HL-60 (cell line): ENCODE measurements around the gene PPM1E.

Source experiments
- DNase-seq, 2 experiments: peaks; one replicate each; pipeline ENCODE4 v3.0.0-alpha.2; 2010 to 2020; ENCODE audit warnings: low read depth in 1 of 2, low spot score in 1 of 2
- H3K27ac ChIP-seq: fragments of 250-450 bp; sonication (Bioruptor Pico); replicated peaks from 2 replicates; pipeline ENCODE4 v1.5.1; 2020; ENCODE audit warnings: mild to moderate bottlenecking, moderate library complexity
- H3K27me3 ChIP-seq: fragments of 250-450 bp; sonication (Bioruptor Pico); 2 replicates; pipeline ENCODE4 v1.5.1; 2021; ENCODE audit warnings: mild to moderate bottlenecking, moderate library complexity; ENCODE audit not compliant: insufficient read depth, poor library complexity, severe bottlenecking
- H3K4me3 ChIP-seq: replicated peaks from 2 replicates; pipeline ENCODE4 v1.5.1; 2011; ENCODE audit warnings: mild to moderate bottlenecking, control low read depth, low read length; ENCODE audit not compliant: insufficient read depth
- GABPA ChIP-seq: IDR thresholded peaks from 2 replicates; pipeline ENCODE4 v1.6.1; 2012; ENCODE audit warnings: low read depth
- POLR2AphosphoS5 ChIP-seq: IDR thresholded peaks from 2 replicates; pipeline ENCODE4 v1.6.1; 2012; ENCODE audit warnings: low read depth
- SPI1 ChIP-seq: IDR thresholded peaks from 2 replicates; pipeline ENCODE4 v1.6.1; 2012; ENCODE audit warnings: low read depth, mild to moderate bottlenecking, borderline replicate concordance
- TF ChIP-seq, protein P1 (sequence below): IDR thresholded peaks from 2 replicates; pipeline ENCODE4 v1.6.1; 2012; ENCODE audit warnings: low read depth; ENCODE audit not compliant: insufficient replicate concordance
- TF ChIP-seq, protein P2 (sequence below): IDR thresholded peaks from one replicate; pipeline ENCODE4 v1.5.1; 2011; ENCODE audit warnings: low read length, control low read depth, inconsistent platforms; ENCODE audit not compliant: insufficient read depth

The PPM1E gene

DNA sequence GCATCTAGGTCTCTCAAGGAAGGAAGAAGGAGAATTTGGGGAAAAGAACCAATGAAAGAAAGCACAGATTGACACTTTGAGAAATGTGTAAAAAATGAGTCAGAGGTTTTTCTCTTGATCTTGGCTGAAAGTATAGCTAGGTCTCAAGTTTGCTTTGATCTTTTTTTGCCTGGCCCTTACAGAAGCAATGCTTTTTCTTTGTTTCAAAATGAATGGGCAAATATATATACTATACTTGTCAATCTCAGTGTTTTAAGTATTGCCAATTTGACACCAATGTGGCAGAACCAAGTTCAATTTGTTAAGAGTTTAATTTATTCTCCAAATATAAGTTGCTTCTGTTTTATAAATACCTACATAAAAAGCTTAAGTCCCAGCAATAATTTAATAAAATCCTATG lies 119.6 kb downstream of the PPM1E start:
- Histone ChIP-seq H3K27ac (no peak overlapping the region), H3K27me3 (peaks cover 3% of the 10 kb centered on the region), H3K4me3 (no peak overlapping the region)
- TF ChIP-seq, protein P1, sequence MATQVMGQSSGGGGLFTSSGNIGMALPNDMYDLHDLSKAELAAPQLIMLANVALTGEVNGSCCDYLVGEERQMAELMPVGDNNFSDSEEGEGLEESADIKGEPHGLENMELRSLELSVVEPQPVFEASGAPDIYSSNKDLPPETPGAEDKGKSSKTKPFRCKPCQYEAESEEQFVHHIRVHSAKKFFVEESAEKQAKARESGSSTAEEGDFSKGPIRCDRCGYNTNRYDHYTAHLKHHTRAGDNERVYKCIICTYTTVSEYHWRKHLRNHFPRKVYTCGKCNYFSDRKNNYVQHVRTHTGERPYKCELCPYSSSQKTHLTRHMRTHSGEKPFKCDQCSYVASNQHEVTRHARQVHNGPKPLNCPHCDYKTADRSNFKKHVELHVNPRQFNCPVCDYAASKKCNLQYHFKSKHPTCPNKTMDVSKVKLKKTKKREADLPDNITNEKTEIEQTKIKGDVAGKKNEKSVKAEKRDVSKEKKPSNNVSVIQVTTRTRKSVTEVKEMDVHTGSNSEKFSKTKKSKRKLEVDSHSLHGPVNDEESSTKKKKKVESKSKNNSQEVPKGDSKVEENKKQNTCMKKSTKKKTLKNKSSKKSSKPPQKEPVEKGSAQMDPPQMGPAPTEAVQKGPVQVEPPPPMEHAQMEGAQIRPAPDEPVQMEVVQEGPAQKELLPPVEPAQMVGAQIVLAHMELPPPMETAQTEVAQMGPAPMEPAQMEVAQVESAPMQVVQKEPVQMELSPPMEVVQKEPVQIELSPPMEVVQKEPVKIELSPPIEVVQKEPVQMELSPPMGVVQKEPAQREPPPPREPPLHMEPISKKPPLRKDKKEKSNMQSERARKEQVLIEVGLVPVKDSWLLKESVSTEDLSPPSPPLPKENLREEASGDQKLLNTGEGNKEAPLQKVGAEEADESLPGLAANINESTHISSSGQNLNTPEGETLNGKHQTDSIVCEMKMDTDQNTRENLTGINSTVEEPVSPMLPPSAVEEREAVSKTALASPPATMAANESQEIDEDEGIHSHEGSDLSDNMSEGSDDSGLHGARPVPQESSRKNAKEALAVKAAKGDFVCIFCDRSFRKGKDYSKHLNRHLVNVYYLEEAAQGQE = no peak
- TF ChIP-seq, protein P2, sequence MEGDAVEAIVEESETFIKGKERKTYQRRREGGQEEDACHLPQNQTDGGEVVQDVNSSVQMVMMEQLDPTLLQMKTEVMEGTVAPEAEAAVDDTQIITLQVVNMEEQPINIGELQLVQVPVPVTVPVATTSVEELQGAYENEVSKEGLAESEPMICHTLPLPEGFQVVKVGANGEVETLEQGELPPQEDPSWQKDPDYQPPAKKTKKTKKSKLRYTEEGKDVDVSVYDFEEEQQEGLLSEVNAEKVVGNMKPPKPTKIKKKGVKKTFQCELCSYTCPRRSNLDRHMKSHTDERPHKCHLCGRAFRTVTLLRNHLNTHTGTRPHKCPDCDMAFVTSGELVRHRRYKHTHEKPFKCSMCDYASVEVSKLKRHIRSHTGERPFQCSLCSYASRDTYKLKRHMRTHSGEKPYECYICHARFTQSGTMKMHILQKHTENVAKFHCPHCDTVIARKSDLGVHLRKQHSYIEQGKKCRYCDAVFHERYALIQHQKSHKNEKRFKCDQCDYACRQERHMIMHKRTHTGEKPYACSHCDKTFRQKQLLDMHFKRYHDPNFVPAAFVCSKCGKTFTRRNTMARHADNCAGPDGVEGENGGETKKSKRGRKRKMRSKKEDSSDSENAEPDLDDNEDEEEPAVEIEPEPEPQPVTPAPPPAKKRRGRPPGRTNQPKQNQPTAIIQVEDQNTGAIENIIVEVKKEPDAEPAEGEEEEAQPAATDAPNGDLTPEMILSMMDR = no peak
- no peak for TF ChIP-seq POLR2AphosphoS5
- no peak for TF ChIP-seq GABPA
- TF ChIP-seq SPI1 = no peak
- DNase-seq = no peak

DNA sequence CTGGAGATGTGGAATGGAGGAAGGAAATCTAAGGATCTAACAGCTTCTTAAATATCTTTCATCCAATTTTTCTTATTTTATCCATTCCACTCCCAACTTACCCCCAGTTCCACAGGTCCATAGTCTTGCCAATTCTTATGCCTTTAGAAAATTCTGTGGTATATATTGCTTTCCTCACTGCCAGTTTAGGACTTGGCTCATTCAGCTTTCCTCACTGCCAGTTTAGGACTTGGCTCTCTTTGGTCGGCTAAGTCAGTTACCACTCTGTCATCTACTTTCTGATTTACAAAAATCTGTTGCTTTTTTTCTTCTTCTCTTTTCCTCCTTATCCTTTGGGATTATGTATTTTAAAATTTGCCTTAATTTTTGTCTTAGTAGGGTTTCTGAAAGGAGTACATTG lies 128.5 kb downstream of the PPM1E start:
- H3K27me3 ChIP-seq = peaks cover 3% of the 10 kb centered on the region
- no peak for DNase-seq
- no peak overlapping the region for H3K27ac ChIP-seq
- TF ChIP-seq POLR2AphosphoS5 = no peak
- TF ChIP-seq, protein P2 = no peak
- TF ChIP-seq, protein P1 = no peak
- H3K4me3 ChIP-seq = no peak overlapping the region

DNA sequence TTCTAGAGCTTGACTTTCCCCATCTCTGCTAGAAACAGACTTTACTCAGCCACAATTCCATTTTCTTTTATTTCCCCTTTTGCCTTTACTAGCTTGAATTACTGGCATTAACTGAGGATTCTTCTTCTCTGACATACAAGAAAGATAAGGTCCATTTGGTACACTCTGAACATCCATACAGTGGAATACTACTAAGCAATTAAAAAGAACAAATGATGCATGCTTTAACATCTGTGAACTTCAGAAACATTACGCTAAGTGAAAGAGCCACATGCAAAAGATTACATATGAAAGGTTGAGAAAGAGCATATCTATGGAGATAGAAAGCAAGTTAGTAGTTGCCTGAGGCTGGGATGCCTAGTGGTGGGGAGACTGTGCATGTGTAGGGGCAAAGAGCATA lies 130.9 kb downstream of the PPM1E start:
- no peak overlapping the region for H3K27ac ChIP-seq
- peaks cover 3% of the 10 kb centered on the region for H3K27me3 ChIP-seq
- TF ChIP-seq, protein P1 = no peak
- TF ChIP-seq, protein P2 = no peak
- TF ChIP-seq POLR2AphosphoS5 = no peak
- TF ChIP-seq SPI1 = no peak
- TF ChIP-seq GABPA = no peak
- H3K4me3 ChIP-seq = no peak overlapping the region
- DNase-seq = no peak
